Measurements from ENCODE around the gene TMEM63B.

Gene TMEM63B

GRCh38 chr6:44096612-44097011 is 30.7 kb upstream of the TMEM63B start:
- H3K4me3 ChIP-seq (ENCODE audit: low read length), result no peak overlapping the region
- TF ChIP-seq, protein P1, sequence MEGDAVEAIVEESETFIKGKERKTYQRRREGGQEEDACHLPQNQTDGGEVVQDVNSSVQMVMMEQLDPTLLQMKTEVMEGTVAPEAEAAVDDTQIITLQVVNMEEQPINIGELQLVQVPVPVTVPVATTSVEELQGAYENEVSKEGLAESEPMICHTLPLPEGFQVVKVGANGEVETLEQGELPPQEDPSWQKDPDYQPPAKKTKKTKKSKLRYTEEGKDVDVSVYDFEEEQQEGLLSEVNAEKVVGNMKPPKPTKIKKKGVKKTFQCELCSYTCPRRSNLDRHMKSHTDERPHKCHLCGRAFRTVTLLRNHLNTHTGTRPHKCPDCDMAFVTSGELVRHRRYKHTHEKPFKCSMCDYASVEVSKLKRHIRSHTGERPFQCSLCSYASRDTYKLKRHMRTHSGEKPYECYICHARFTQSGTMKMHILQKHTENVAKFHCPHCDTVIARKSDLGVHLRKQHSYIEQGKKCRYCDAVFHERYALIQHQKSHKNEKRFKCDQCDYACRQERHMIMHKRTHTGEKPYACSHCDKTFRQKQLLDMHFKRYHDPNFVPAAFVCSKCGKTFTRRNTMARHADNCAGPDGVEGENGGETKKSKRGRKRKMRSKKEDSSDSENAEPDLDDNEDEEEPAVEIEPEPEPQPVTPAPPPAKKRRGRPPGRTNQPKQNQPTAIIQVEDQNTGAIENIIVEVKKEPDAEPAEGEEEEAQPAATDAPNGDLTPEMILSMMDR (conservative IDR thresholded peaks at IDR 0.05; ENCODE audit: low read length), result peak; percentile 80
- peak; percentile 72 for DNase-seq (ENCODE audit: low read depth)

- TF ChIP-seq, protein P1 (conservative IDR thresholded peaks at IDR 0.05; ENCODE audit: low read length), result no peak
- H3K4me3 ChIP-seq (ENCODE audit: low read length), result no peak overlapping the region
- no peak for DNase-seq (ENCODE audit: low read depth)
Measured at GRCh38 chr6:44097782-44098317, 29.5 kb upstream of the TMEM63B start.

DNA sequence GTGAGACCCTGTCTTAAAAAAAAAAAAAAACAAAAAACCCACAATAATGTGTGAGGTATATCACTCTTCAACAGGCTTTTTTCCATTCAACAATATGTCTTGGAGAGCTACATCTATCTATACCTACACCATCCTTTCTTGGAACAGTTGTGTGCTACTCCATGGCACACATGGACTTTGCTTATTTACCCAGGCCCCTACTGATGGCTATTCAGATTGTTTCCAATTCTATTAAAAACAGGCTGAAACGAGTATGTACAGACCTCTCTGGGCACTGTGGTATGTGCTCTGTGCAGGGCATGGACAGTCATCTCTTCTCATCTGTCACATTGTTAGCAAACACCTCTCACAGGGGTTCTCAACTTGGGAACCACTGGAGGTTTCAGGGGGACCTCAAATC is 28.2 kb upstream of the TMEM63B start:
- TF ChIP-seq, protein P1 (conservative IDR thresholded peaks at IDR 0.05; ENCODE audit: low read length), result no peak
- no peak for DNase-seq (ENCODE audit: low read depth)
- H3K4me3 ChIP-seq (ENCODE audit: low read length), result no peak overlapping the region

DNA sequence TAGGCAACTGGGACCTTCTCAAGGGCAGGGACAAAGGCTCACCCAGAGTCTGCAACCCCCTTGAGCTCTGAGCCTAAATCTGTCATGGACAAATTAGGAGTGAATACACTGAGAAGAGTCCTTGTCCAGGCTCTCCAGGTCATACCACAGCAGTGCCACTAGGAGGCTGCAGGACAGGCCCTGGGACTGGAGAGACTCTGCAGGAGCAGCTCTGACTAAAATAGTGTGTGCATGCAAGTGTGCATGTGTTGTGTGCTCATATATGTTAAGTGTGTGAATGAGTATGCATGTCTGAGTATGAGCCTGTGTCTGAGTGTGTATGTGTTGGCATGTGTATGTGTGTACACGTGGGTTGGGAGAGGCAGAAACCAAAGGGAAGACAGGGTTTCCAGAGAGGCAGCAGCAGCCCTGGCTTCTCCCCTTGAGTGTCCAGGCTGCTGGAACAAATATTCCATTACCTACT is 27.2 kb upstream of the TMEM63B start:
- no peak overlapping the region for H3K4me3 ChIP-seq (ENCODE audit: low read length)
- TF ChIP-seq, protein P1 (conservative IDR thresholded peaks at IDR 0.05; ENCODE audit: low read length), result peak; percentile 69
- DNase-seq (ENCODE audit: low read depth), result no peak

DNA sequence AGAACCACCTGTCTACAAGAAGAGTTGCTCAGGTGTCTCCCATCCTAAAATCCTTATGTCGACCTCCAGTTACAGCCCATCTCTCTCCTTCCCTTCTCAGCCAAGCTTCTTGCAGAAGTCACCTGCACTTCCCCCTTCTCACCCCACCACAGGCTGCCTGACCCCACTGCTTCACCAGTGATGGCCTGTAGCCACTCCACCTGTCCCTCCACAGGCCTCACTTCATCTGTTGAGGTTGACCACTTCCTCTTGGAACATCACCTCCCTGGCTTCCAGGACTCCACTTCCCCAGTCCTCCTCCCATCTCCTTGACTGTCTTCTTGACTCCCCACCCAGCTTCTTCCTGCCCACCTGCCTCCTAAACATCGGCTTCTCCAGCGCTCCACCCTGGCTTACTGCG is 25.5 kb upstream of the TMEM63B start:
- DNase-seq (ENCODE audit: low read depth), result no peak
- TF ChIP-seq, protein P1 (conservative IDR thresholded peaks at IDR 0.05; ENCODE audit: low read length), result no peak

DNA sequence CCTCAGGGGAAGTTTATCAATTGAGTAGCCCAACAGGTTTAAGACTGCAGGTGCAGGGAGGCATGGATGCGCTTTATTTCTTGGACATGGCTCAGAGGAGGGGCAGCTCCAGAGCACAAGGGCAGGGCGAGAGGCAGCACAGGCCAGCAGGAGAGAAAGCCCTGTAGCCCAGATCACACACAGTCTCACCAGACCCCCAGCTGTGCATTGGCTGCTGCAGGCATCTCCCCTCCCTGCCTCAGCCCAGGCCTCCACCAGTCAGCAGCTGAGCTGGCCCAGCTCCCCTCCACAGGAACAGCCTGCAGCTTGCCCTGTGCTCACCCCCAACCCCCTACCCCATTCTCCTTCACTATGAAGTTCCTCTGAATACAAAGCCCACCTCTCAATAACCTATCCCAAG is 24.8 kb upstream of the TMEM63B start:
- DNase-seq (ENCODE audit: low read depth), result no peak

More for the DNA sequence above, 25.5 kb upstream of the TMEM63B start:
- no peak overlapping the region for H3K4me3 ChIP-seq (ENCODE audit: low read length)

DNA sequence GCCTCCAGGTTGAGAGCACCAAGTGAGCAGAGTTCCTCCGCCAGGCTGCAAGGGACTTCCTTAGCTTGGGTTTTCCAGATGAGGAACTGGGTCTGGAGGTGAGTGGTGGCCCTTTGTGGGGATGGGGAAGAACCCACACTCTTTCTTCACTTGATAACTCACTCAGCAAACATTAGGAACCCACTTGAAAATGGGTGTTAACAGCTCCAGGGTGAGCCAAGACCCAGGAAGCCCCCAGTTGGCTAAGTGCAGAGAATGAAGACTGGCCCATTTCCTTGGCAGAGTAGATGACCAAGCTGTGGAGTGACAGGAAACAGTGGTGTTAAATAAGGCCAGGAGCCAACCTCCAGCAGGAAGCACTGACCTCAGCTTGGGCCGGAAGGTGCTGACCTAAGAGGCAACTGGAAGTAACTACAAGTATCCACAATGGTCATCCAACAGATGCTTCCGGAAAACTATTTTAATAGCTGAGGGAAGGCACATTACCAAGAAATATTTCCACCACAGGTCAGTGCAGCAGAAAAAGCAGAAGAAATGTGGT is 22.8 kb upstream of the TMEM63B start:
- TF ChIP-seq, protein P1 (conservative IDR thresholded peaks at IDR 0.05; ENCODE audit: low read length), result no peak
- DNase-seq (ENCODE audit: low read depth), result no peak

More for the DNA sequence above, 24.8 kb upstream of the TMEM63B start:
- TF ChIP-seq, protein P1 (conservative IDR thresholded peaks at IDR 0.05; ENCODE audit: low read length), result no peak
- H3K4me3 ChIP-seq (ENCODE audit: low read length), result no peak overlapping the region

More for the DNA sequence above, 22.8 kb upstream of the TMEM63B start:
- no peak overlapping the region for H3K4me3 ChIP-seq (ENCODE audit: low read length)
